NCI-H1930 (cell line): ENCODE results near the gene EBF3.
"Not testable (repeated sequence)": the region's sequence is repeated elsewhere in the genome, so short reads cannot be mapped to it uniquely, and the experiment has no call there.

Experiments used
- DNase-seq, 2 experiments: peaks; one replicate each; lab custom pipeline; 2025; lab: John Stamatoyannopoulos, UW

Gene EBF3

DNA sequence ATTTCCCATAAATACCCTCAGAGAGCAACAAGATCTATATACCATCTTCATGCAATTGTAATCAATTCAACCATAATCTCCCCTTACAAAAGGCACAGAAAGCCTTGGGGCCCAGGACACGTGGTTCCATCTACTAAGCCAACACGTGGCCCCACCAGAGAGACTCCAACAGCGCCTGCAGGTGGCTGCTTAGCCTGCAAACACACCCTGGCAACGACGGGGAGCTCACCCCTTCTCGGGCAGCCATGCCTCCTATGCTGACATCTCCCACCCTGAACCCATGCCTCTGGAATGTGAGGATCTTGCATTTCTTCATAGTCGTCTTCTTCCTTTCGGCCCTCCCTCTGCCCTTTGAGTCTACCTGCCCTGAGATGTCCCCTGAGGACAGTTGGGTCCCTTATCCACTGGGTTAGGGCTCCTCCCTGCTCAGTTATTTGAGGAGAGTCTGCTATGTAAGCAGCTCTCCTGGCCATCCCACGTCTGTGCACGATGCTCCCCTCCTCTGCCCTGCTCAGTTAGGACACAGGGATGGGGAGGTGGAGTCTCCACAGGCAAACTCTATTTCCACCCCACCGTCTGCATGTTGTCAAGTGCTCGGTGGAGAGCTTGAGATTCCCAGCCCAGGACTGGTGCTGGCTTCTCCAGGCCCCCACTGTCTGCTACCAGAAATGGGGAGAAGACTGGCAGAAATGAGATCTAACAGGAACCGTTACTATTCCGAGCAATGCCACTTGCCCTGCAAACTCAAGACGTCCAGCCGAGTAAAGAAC lies 36.5 kb downstream of the EBF3 start:
- DNase-seq = no peak

DNA sequence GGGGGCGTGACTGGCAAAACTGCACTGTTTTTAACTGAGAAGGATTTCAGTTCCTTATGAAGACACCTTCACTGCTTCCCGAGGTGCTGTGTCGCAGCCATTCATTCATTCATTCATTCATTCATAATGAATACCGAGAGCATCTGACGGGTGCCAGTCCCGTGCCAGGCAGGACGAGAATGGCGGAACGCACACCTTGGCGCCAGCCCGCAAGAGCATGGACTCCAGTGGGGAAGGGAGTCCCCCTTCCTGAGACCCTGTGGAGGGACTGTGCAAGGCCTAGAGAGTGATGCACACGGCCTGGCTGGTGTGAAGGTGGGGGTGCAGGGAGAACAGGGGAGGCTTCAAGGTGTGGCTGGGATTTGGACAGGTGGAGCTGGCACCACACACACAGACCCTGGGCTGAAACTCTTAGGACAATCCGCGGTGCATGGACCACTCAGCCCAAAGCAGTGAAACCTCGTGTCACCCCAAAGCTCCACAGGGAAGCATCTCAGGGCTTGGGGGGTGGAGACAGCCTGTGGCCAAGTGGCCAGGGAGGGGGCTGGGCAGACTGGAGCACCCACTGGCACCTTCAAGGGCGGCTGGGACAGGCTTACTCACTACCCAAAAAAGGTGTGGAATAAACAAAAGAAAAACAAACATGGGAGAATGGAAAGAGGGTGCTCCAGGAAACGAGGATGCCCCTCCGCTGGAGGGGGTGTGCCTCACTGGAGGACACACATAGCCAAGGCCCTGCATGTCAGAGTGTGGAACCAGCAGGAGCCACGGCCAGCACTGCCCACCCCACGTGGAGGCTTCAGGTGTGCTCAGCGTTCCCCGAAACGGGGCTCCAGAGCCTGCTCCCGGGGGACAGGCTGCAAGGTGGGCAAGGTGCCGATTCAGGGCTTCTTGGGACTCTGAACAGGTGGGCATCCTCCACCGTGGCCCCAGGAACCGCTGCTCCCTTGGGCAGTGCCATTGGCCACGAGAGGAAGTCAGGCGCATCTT lies 37.7 kb downstream of the EBF3 start:
- DNase-seq = no peak

DNA sequence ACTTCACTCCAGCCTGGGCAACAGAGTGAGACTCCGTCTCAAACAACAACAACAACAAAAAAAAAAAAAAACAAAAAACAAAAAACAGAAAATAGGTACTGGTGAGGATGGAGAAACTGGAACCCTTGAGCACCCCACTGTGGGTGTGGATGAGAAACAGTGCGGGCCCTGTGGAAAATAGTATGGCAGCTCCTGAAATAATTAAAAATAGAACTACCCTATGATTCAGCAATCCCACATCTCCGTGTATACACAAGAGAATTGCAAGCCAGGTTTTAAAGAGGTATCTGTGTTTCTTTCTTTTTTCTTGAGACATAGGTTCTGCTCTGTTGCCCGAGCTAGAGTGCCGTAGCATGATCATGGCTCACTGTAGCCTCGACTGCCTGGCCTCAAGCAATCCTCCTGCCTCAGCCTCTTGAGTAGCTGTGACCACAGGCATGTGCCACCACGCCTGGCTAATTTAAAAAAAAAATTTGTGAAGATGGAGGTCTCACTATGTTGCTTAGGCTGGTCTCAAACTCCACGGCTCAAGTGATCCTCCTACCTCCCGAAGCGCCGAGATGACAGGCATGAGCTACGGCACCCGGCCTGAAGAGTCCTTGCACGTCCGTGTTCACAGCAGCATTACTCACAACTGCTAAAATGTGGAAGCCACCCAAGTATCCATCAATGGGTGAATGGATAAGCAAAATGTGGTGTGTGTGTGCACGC lies 39.5 kb downstream of the EBF3 start:
- no peak for DNase-seq

DNA sequence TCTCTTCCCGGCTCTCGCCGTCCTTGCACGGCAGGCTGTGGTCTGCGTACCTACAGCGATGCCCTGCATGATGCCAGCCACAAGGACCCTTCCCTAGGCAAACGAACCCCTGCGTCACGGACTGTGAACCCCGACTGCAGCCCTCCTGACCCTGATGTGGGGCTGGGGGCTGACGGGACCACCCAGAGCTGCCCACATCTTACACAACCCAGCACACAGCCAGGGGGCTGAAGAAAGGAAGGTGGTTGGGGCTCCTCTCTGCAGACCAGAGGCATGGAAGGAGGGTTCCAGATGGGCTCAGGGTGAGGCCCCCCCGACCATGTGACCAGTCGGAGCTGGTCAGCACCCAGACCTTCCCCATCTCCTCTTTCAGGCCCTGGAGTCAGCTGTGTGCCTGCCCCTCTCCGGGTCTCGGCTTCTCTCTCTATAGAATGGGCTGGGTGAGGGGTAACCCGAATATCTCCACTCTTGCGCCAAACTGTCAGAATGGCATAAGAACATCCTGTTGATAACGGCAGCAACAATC lies 41.4 kb downstream of the EBF3 start:
- DNase-seq = no peak

DNA sequence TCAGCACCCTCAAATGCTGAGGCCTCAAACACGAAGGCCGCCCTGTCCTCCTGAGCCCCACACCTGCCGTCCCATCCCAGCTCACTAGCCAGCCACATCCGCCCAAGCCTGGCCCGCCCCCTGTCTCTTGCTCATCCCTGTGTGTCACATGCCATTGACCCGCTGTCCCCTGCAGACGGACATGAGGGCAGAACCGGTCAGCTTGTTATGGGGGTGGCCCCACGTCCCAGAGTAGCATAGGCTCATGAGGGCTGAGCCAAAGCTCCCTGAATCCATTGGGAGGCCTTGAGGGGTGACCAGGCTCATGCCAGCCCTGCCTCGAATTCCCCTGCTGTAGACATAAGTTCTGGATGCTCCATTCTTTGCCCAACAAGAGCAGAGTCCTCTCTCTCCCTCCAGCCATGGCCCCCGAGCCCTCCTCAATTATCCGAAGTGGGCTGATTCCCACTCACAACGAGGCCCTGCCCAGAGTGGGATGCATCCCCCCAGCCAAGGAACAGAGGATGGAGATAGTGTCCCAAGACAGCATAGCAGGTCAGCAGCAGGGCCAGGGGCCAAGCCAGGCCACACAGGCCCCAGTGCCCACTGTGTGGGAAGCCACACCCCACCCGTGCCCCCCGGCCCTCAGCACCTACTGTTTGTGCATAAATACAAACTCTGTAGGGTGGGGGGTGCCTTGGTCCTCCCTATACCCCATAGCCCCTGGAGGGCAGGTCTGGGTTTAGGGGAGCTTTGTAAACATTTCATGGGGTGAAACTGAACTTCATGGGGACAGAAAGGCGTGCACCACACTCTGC lies 42.1 kb downstream of the EBF3 start:
- DNase-seq = no peak

DNA sequence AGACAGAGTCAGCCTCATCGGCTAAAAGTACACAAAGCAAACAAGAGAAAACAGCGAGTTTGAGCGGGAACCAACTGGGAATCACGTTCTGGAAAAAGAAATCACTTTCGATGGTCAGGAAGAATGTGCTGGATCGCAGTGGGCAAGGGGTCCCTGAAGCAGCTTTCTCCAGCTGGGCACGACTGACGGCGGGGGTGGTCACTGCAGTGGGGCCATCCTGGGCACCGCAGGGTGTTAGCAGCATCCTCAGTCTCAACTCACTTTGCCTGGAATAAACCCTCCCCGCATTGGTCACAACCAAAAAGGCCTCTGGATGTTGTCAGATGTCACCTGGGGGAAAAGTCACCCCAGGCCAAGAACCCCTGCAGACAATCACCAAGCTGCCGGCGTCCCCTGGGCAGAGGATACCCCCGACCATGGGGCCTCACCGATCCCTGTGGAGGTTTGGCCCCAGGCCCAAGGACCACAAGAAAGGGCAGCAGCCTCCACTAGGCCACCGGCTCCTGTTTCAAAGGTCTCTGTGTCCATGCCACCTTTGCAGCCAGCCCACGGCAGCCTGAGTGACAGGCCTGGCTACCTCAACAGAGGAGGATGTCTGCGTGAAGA lies 42.9 kb downstream of the EBF3 start:
- no peak for DNase-seq

DNA sequence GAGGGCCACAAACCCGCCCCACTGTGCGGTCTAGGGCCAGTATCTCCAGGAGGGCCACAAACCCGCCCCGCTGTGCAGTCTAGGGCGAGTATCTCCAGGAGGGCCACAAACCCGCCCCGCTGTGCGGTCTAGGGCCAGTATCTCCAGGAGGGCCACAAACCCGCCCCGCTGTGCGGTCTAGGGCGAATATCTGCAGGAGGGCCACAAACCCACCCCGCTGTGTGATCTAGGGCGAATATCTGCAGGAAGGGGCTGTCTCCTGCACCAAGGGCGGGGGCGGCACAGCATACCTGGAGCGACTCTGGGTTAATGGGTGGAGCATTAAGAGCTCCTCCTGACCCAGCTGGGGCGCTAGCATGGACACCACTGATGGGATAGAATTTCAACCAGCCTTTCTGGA lies 43.9 kb downstream of the EBF3 start:
- not testable (repeated sequence) for DNase-seq

DNA sequence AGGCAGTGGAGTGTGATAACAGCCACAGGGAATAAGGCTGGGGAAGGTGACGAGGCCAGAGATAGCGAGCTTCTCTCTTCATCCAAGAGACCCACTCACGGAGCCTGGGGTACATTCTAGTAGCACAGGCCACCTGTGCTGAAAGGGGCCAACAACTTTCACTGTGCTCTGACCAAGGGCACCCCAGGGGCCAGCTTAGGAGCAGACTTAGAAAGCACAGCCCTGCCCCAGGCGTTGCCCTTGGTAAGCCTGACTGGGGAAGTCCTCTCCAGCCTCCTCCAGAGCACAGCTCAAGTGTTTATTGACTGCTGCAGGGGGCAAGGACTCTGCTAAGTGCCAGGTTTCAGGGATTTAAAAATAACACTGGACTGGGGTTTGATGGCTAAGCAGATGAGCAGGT lies 44.7 kb downstream of the EBF3 start:
- DNase-seq = no peak

DNA sequence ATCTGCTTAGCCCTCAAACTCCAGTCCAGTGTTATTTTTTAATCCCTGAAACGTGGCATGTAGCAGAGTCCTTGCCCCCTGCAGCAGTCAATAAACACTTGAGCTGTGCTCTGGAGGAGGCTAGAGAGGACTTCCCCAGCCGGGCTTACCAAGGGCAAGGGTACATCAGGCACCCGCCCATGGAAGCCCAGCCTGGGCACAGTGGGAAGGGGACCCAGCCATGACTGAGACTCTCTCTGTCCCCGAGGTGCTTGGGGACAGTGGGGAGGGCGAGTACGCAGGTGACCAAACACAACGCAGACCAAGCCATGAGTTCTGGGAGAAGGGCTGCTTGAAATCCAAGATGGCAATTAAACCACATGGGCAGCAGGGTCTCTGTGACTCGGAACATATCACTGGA lies 45.2 kb downstream of the EBF3 start:
- no peak for DNase-seq

DNA sequence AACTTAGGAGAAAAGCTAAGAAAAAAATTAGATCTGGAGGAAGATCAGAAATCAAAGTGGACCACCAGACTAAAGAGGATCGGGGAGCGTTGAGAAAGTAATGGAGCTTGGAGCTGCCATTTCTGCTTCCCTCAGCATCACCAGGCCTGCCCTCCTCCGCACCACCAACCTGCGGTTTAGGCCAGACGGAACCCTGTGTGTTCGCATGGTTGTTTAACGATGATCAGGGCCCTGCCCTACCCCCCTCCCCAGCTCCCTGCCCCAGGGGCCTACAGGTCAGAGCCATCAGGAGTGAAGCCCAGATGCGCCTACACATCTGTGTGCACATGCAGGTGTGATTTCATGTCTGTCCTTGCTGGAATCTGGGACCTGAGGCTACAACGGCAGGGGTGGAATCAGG lies 45.7 kb downstream of the EBF3 start:
- DNase-seq = no peak

DNA sequence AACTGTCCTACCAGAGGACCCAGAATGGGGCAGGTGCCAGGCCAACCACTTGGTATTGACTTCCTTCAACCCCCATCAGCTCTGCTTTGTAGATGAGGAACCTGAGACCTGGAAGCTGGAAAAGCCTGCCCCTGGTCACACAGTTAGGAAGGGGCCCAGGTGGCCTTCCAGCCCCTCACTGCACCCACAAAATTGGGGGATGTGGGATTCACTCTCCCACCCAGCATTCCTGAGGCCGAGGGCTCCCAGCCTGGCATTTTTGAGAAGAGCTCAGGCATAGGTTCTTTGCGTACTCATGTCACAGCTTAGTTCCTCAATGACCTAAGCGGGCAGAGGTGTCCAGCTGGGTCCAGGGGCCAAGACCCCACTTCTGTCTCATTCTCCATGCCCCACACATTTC lies 46.1 kb downstream of the EBF3 start:
- DNase-seq = no peak

DNA sequence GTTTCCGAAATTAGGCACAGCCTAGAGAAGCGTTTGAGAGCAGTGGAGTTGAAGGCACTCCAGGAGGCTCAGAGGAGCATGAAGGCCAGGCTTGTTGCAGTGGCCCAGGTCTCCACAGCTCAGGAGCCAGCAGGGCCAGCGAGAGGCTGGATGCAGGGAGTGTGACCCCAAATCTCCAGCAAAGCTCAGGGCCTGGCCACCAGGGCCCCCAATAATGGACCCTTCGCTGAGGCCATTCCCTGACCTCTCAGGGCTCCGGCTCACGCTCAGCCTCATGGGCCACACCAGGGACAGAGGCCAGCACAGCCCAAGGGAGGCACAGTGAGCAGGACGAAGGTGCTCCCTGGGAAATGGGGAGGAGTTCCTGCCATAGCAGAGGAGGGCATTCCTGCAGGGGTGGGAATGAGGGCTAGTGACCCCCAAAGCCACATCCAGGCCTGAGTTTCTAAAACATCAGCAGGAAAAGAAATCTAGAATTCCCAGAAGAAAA lies 47.5 kb downstream of the EBF3 start:
- no peak for DNase-seq

DNA sequence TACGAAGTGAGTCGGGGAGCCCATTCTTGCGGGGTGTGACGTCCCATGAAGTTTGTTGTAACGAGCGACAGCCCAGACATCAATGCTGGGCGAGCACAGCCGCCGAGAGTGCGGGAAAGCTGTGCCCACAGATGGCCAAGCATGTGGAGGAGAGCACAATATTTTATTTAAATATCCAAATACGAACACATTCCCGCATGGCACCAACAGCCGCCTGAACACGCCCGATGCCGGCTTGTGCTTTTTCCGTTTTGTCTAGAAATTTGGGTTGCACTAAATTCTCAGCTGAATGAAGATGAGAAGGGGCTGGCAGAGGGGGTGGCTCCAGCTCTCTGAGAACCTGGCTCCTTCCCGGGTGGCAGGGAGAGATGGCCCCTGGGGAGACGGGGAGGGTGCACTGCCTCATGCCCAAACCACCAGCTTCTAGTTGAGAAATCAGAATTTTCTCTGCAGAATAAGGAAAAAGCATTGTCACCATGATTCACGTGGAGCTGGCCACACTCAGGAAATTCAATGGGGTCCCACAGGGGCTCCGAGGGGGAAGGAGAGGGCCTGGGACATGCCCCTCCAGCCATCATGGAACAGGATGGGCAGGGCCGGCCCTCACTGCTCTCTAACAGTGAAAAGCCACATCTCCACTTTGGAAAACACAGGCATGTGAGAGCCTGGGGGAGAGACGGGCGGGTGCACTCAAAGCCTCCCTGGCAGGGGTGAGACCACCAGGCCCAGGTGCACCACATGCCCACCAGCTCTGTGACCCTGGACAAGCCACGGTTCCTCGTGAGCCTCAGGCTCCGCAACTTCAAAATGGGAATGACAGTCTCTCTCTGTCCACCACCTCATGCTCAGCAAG lies 48.3 kb downstream of the EBF3 start:
- no peak for DNase-seq

DNA sequence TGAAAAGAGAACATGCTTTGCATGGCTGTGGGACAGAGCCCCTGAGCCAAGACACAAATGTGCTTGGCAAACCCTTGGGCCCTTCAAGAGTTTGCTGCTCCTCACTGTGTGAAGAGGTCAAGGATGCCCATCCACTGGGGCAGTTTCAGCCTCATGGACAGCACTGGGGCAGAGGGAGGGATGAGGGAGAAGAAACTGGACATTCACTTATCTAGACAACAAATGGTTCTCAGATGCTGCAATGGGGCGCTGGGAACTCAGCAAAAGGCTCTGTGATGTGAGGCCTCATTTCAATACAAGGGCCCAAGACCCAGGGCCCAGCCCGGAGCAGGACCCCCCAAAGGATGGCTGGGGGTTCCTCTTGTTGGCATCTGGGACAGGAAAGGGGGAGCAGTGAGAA lies 49.1 kb downstream of the EBF3 start:
- DNase-seq = no peak

DNA sequence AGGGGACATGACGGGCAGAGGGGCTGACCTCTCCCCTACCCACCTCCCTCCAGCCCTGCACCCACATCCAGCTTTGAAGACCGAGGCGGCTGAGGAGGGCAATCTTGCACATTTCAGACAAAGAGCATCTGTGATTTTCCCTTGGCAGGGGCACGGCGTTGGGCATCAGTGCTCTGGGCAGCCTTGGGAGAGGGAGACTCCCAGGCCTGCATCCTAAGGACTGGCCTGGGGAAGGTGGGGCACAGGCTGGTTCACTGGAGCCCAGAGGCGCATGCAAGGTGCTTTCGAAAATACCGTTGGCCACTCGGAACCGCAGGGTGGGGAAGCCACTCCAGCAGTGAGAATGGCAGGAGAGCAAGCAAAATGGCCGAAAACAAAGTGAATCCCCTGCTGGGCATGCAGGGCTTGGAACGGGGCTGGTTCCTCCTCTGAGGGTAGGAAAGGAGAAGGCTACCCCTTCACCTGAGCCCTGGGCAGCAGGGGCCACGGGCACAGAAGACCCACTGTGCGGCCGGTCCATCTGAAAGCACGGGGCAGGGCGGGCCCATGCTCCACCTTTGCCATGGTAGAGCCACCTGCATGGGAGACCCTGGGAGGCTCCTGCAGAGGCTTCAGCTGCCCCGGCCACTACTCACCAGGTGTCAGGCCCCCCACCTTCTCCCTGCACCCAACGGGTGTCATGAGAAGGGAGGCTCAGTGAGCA lies 49.8 kb downstream of the EBF3 start:
- DNase-seq = no peak

DNA sequence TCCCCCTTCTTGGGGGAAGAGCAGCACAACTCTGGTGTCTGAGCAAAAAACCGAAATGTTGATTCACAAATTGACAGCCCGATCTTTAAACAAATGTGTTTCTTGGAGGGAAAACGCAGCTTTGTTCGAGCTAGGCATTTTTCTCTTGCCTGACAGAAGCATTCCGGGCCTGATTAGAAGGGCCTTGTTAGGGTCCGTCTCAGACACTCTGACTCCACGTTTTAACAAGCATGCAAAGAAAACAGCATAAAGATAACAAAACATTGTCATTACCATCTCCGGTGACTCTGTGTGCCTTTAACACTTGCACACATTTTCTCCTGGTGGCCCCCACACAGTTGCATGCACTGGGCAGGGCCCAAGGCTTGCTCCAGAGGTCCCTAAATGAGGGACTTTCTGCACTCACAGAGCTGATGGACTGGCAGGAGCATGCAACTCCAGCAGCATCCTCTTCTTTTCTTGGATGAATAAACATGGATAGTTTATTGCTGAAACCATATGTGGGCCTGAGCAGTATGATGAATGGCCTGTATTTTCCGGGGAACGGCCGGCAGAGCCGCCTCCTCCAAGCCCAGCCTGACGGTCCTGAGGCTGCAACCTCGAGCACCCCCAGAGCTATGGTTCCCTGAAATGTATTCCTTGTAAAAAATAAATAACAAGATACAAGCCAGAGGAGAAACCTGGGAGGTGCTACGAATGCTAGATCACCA lies 50.9 kb downstream of the EBF3 start:
- no peak for DNase-seq

DNA sequence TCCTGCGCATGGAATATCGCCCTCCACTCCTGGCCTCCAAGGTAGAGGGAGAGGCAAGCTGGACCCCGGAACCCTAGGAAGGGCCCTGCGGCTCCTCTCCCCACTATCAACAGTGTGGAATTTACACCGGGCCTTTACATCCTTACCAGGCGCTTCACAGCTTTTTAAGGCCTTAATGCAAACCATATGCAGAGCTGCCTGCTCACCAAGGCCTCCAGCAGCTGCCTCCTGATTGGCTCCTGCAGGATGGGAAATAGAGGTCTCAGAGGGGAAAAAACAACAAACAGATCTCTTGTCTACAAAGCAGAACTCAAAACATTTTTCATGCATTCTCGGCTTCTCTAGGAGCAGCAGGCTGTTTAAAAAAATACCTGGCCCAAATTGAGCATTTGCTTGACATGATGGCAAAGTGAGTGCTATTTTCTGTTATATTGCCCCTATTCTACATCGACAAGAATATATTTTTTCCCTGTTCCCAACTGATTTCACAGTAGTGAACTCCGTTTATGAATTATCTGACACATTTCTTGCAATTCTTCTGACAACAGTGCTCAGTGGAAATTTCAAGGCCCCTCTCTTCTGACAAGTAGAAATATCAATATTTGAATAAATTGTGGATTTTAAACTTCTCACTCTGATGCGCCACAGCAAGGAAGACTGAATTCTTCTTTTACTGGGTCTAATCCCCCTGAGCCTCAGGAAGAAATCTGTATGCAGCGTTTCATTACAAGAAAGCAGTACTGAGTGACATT lies 51.7 kb downstream of the EBF3 start:
- DNase-seq = no peak
